Neural cell (in vitro differentiated cells): ENCODE measurements around the gene WNT16. TPM values are rescaled to one million over a fixed set of nuclear protein-coding genes. Genes with fewer than 3 reads are reported as not detected.

Experiments
- H2AFZ ChIP-seq: fragments of 200-600, 300-800 bp; sonication (generic), shearing (Covaris generic); 2 replicates; pipeline ENCODE4 v1.6.0; 2014; ENCODE audit warnings: low read depth, mild to moderate bottlenecking, antibody characterized with exemption, low read length, moderate library complexity
- H3F3A ChIP-seq: fragments of 200-600 bp; shearing (Covaris generic); 2 replicates; pipeline ENCODE4 v1.6.1; 2016; ENCODE audit warnings: mild to moderate bottlenecking, moderate library complexity, mixed read lengths, antibody characterized with exemption, low read length; ENCODE audit not compliant: insufficient read depth, poor library complexity, severe bottlenecking
- H3K27ac ChIP-seq: fragments of 200-600, 300-800 bp; sonication (generic), shearing (Covaris generic); 2 replicates; pipeline ENCODE4 v1.5.1; 2014; ENCODE audit warnings: mild to moderate bottlenecking, low read length, moderate library complexity
- H3K27me3 ChIP-seq: fragments of 300-800, 200-600 bp; sonication (generic), shearing (Covaris generic); 2 replicates; pipeline ENCODE4 v1.6.0; 2014; ENCODE audit warnings: mild to moderate bottlenecking, low read depth, low read length, moderate library complexity; ENCODE audit not compliant: insufficient read depth
- H3K36me3 ChIP-seq: fragments of 300-800, 200-600 bp; sonication (generic), shearing (Covaris generic); 2 replicates; pipeline ENCODE4 v1.5.1; 2014; ENCODE audit warnings: mild to moderate bottlenecking, antibody characterized with exemption, low read length, moderate library complexity; ENCODE audit not compliant: insufficient read depth
- H3K4me2 ChIP-seq: fragments of 300-800, 200-600 bp; sonication (generic), shearing (Covaris generic); 2 replicates; pipeline ENCODE4 v1.6.0; 2014; ENCODE audit warnings: mild to moderate bottlenecking, low read length
- H3K4me3 ChIP-seq: fragments of 300-800, 200-600 bp; sonication (generic), shearing (Covaris generic); 2 replicates; pipeline ENCODE4 v1.5.1; 2014; ENCODE audit warnings: mild to moderate bottlenecking, low read length, moderate library complexity
- H3K79me2 ChIP-seq: fragments of 200-600 bp; shearing (Covaris generic); replicated peaks from 2 replicates; pipeline ENCODE4 v1.6.0; 2014; ENCODE audit warnings: mild to moderate bottlenecking, low read length, moderate library complexity; ENCODE audit not compliant: insufficient read depth
- H3K9ac ChIP-seq: fragments of 300-800, 200-600 bp; sonication (generic), shearing (Covaris generic); 2 replicates; pipeline ENCODE4 v1.6.1; 2016; ENCODE audit warnings: mild to moderate bottlenecking, low read length, mixed read lengths
- H3K9me2 ChIP-seq: fragments of 200-600 bp; shearing (Covaris generic); 2 replicates; pipeline ENCODE4 v1.6.1; 2016; ENCODE audit warnings: mild to moderate bottlenecking, low read length, mixed read lengths; ENCODE audit not compliant: insufficient read depth
- H3K9me3 ChIP-seq: fragments of 200-600, 300-800 bp; sonication (generic), shearing (Covaris generic); 2 replicates; pipeline ENCODE4 v1.6.1; 2016; ENCODE audit warnings: mild to moderate bottlenecking, mixed run types, low read length, moderate library complexity, mixed read lengths
- H4K20me1 ChIP-seq: fragments of 200-600 bp; shearing (Covaris generic); 2 replicates; pipeline ENCODE4 v1.6.1; 2016; ENCODE audit warnings: mild to moderate bottlenecking, mixed run types; ENCODE audit not compliant: insufficient read depth
- CTCF ChIP-seq: fragments of 450-650 bp; IDR thresholded peaks from 2 replicates; pipeline ENCODE4 v1.5.1; 2014; ENCODE audit warnings: antibody characterized with exemption, mild to moderate bottlenecking, moderate library complexity; ENCODE audit not compliant: poor library complexity, severe bottlenecking
- EZH2 ChIP-seq: fragments of 200-600, 300-800 bp; shearing (Covaris generic), sonication (generic); IDR thresholded peaks from 2 replicates; pipeline ENCODE4 v1.6.1; 2014; ENCODE audit warnings: antibody characterized with exemption, low read length, borderline replicate concordance, mild to moderate bottlenecking; ENCODE audit not compliant: insufficient read depth, poor library complexity, severe bottlenecking
- POLR2AphosphoS5 ChIP-seq: IDR thresholded peaks from 2 replicates; pipeline ENCODE4 v1.6.1; 2012
- SMC3 ChIP-seq: fragments of 450-650 bp; conservative IDR thresholded peaks from 2 replicates; pipeline ENCODE4 v1.6.1; 2014; ENCODE audit warnings: antibody characterized with exemption, mild to moderate bottlenecking, moderate library complexity; ENCODE audit not compliant: poor library complexity
- polyA plus RNA-seq: library from polyadenylated mRNA; depleted of rRNA; stranded (reverse); fragments of >200 nt; gene quantifications from 2 replicates; pipeline ENCODE4 v1.2.3, GENCODE V29; 2014

WNT16 gene
- polyA plus RNA-seq, 1 donor from 2014 or later: not detected

GRCh38 chr7:121390617-121391016, 61.8 kb downstream of the WNT16 start:
- H3K9ac ChIP-seq: no peak overlapping the region
- H2AFZ ChIP-seq: no peak overlapping the region
- H3K27me3 ChIP-seq: no peaks in the 10 kb centered on the region
- peaks cover 2% of the 10 kb centered on the region for H3F3A ChIP-seq
- no peak overlapping the region for H3K27ac ChIP-seq
- no peaks in the 10 kb centered on the region for H3K9me3 ChIP-seq
- peaks cover 63% of the 10 kb centered on the region for H3K79me2 ChIP-seq
- H3K4me2 ChIP-seq: no peak overlapping the region
- no peaks in the 10 kb centered on the region for H4K20me1 ChIP-seq
- H3K36me3 ChIP-seq: peaks cover 4% of the 10 kb centered on the region
- no peaks in the 10 kb centered on the region for H3K9me2 ChIP-seq
- TF ChIP-seq EZH2 (no peak), SMC3 (no peak), POLR2AphosphoS5 (no peak), CTCF (no peak)
- H3K4me3 ChIP-seq: no peak overlapping the region

Other genes with a start within 250 kb of the WNT16 start
- 61.8 and 64.3 TPM in 2 replicates for gene FAM3C, start 67.3 kb downstream of the WNT16 start, polyA plus RNA-seq